GM19468 (cell line): Measurements from ENCODE around the gene CARD8.

Source experiments
- ATAC-seq: cut with Tn5 transposase; IDR thresholded peaks from one replicate; pipeline ENCODE4 v1.9.1; 2021; ENCODE audit warnings: mild to moderate bottlenecking, moderate library complexity, moderate number of reproducible peaks; ENCODE audit not compliant: unreplicated experiment; ENCODE audit errors: extremely low read depth

The CARD8 gene

DNA sequence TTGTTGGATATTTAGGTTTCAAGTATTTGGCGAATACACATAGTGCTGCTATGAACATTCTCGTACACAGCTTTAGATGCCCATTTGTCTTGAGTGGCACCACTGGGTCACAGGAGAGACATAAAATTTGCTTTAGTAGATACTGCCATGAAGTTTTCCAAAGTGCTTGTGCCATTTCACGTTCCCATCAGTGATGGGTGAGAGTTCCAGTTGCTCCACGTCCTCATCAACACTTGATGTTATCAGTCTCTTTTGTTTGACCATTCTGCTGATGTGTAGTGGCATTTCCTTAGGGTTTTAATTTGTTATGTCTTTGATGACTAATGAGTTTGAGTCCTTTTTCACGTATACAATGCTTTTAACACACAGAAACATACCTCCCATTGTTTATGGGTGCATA lies 74.2 kb downstream of the CARD8 start:
- no peak for ATAC-seq

DNA sequence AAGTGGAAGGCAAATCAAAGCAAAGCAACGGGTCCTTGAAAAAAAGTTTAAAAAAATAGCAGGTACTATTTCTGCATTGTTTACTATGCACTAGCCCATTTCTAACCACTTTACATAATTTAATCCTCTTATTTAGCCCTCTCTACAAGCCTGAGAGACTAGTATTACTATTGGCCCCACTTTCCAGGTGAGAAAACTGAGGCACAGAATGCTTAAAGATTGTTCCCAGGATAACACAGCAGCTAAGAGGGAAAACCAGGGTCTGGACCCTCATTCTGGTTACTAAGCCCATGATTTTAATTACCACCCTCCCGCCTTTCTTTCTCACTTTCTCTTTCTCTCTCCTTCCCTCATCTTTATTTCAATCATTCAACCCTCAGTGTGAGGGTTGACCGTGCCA lies 79.5 kb downstream of the CARD8 start:
- ATAC-seq, result no peak

DNA sequence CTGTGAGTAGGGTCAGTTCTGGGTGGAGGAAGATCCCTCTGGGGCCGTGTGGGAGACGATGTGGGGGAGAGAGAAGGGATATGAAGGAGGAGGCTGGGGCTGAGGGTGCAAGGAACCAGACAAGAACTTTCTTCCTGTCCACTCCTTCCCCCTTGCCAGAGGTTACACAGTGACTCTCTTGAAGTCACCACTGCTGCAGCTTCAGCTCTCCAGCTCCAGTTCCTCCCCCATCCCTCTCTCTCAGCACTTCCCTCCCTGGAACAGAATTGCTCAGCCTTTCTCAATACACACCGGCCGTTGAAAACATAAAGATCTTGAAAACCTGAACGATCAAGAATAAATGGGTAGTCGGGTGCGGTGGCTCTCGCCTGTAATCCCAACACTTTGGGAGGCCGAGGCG lies 80.1 kb downstream of the CARD8 start:
- ATAC-seq, result no peak

- no peak for ATAC-seq
Measured at GRCh38 chr19:48174445-48175030, 81.2 kb downstream of the CARD8 start.

- no peak for ATAC-seq
Measured at GRCh38 chr19:48171710-48172109, 84.0 kb downstream of the CARD8 start.

- no peak for ATAC-seq
Measured at GRCh38 chr19:48170817-48171347, 84.8 kb downstream of the CARD8 start.

GRCh38 chr19:48169939-48170803 lies 85.5 kb downstream of the CARD8 start, which contains the start of the genes LIG1 and ZSWIM9:
LIG1 (minus strand) TSS chr19:48170344; CDS start chr19:48165566, 4,778 bp downstream.
ZSWIM9 (plus strand) TSS chr19:48170680; CDS start chr19:48171803, 1,123 bp downstream.
- ATAC-seq, result peak; percentile 56

- ATAC-seq, result no peak
Measured at GRCh38 chr19:48169578-48169938, 86.2 kb downstream of the CARD8 start.

DNA sequence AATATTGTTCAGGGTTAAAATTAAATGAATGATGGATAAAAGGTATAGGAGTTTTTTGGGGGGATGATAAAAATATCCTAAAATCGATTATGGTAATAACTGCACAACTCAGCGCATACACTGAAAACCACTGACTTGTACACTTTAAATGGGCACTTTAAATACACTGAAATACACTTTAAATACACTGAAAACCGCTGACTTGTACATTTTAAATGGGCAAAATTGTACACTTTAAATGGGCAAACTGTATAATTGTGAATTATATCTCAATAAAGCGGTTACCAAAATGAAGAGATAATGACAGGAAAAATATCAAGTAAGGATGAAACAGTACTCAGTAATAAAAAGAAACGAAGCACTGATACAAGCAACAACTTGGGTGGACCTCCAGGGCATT lies 87.0 kb downstream of the CARD8 start:
- no peak for ATAC-seq

DNA sequence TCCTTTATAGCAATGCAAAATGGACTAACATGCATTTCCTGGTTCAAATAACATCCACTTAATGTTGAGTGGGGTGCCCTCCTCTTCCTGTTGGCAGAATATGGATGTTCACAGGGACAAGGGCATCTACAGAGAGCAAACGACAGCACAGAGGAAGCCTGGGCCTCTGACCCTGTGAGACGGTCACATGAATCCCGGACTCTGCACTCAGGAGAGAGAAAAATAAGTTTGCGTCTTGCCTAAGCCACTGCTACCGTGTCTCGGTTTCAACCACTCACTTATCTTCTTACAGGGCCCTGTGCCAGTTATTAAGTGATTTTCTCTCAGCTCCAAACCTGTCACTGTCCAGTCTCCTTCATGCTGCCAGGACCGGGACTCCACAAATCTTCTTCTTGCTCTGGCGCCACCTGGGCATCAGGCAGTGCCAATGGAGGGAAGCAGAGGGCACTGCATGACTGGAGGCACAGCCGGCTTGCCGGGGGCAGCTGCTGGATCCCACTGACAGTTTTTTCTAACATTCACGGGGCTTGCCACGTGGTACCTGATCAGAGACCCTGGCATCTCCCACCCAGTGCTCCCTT lies 97.4 kb downstream of the CARD8 start:
- ATAC-seq, result no peak
